ENCODE results near the gene SERINC5.
"Not testable (repeated sequence)": the region's sequence is repeated elsewhere in the genome, so short reads cannot be mapped to it uniquely, and the experiment has no call there.

Gene SERINC5

DNA sequence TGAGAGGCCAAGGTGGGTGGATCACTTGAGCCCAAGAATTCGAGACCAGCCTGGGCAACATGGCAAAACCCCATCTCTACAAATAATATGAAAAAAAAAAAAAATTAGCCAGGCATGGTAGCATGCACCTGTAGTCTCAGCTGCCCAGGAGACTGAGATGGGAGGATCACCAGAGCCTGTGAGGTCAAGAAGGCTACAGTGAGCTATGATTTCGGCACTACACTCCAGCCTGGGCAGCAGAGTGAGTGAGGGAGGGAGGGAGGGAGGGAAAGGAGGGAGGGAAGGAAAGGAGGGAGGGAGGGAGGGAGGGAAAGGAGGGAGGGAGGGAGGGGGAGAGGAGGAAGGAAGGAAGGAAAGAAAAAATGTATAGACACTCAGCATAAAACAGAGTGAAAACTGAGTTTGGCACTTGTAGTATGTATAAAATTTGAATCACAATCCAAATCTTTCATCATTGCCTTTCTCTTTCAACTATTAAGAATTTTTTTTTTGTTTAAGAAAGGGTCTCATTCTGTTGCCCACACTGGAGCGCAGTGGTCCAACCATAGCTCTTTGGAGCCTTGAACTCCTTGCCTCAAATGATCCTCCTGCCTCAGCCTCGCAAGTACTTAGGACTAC lies 27.8 kb downstream of the SERINC5 start:
- DNase-seq (ENCODE audit: low read depth), result no peak

DNA sequence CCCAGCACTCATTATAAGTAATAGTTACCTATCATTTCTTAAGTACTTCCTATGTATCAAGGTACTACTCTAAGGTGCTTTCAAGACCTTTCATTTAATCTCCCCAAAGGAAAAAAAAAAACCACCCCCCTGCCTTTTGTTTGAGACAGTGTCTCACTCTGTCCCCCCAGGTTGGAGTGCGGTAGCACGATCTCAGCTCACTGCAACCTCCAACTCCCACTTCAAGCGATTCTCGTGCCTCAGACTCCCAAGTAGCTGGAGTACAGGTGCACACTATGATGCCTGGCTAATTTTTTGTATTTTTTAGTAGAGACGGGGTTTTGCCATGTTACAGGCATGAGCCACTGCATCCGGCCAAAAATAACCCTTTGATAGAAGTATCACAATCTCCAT lies 29.9 kb downstream of the SERINC5 start:
- DNase-seq (ENCODE audit: low read depth), result no peak

DNA sequence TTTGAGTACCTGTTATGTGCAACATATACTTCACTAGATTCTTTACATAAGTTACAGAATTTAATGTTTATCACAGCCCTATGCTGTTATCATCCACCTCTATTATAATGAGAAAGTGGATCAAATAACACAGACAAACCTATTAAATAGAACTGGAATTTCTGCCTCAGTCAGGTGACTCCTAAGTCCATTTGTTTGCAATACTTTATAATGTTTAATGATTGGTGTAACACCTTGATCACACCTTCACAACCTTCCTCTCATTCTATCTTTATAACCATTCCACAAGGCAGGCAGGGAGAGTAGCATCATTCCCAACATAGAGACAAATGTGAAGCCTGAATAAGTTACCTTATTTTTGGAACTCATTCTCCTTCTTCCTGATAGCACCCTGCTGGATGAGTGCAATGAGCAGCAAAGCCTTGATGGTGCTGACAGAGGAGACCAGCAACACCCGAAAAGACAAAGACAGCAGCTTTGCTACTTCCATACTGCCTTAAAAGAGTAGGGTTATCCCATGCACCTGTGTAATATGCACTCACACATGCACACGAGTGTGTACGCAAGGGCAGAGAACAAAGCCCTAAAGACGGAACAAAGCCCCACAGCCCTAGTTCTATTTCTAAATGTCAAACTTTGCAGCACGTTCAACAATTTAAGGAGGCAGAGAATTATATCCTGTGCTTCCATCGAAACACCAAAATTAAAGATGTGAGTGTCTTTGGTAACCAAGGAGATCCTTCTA lies 30.5 kb downstream of the SERINC5 start:
- DNase-seq (ENCODE audit: low read depth), result no peak

DNA sequence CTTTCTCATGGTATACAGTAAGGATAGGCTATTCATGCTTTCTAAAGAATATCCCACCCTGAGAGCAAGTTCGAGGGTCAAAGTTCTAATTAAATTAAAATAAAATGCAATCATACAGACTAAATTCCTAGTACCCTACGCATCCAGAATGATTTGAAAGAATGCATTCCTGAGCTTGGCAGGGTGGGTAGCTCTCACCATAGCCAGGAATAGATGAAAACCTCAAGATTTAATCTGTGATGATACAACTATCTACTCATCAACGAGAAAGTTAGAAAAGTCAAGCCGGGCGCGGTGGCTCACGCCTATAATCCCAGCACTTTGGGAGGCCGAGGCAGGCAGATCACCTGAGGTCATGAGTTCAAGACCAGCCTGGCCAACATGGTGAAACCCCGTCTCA lies 32.3 kb downstream of the SERINC5 start:
- no peak for DNase-seq (ENCODE audit: low read depth)

DNA sequence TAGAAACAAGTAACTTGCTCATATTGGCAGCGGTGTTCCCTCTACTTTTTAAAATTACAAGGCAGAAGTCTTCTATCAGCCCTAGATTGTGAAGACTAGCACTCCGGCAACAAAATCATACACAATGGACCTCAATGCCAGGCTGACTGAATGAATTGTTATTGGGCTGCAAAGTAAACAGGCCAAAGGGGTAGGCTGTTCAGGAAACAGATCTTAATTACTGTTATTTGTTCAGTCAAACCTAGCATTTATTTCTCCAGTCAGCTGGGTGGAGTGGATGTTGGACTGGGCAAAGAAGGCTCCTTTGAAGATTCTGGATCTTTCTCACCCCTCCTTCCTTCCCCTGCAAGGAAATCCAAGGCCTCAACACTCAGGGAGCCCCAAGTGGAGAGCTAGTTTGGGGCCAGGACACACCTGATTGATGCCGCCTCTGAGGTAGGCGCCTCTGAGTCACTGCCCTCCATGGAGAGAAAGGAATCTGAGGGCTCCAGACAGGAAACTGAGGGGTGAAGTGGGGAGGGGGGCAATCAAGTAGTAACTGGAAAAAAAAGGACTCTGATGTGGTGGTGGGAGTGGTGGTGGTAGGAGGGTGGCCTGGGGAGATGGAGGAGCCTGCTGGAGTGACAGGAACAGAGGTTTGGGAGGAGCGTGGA lies 35.5 kb downstream of the SERINC5 start:
- no peak for DNase-seq (ENCODE audit: low read depth)

DNA sequence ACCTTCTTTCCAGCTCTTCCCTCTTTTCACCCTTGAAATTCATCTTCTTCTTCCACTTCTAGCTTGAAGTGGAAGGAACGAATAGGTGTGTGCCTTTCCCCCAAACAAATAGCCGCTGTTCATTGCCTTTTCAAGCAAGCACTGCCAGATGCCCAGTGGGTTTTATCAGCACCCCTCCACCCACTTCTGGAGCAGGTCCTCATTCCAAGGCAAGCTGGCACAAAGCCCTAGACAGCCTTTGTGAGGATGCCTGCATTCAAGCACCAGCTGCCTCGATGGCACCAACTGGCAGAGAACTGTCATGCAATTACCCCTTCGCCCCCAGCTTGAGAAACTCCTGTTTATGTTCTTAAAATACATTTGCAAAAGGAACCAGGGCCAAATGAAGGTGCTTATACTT lies 36.5 kb downstream of the SERINC5 start:
- DNase-seq (ENCODE audit: low read depth), result no peak

DNA sequence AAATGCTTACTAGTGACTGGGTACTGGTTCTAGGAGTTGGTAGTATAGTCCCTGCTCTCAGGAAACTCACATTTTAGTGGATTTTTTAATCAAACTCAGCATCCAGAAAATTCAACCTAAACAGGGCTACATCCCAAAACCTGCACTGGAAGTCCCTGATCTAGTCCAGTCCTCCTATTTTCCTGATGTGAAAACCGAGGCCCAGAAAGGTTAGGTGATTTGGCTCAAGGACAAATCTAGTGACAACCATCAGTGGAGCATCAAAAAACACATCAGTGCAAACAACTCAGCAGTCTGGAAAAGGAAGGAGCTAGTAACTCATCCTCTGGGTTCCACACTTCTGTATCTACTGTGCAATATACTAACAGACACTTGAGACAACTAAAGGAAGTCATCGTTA lies 38.2 kb downstream of the SERINC5 start:
- DNase-seq (ENCODE audit: low read depth), result no peak

DNA sequence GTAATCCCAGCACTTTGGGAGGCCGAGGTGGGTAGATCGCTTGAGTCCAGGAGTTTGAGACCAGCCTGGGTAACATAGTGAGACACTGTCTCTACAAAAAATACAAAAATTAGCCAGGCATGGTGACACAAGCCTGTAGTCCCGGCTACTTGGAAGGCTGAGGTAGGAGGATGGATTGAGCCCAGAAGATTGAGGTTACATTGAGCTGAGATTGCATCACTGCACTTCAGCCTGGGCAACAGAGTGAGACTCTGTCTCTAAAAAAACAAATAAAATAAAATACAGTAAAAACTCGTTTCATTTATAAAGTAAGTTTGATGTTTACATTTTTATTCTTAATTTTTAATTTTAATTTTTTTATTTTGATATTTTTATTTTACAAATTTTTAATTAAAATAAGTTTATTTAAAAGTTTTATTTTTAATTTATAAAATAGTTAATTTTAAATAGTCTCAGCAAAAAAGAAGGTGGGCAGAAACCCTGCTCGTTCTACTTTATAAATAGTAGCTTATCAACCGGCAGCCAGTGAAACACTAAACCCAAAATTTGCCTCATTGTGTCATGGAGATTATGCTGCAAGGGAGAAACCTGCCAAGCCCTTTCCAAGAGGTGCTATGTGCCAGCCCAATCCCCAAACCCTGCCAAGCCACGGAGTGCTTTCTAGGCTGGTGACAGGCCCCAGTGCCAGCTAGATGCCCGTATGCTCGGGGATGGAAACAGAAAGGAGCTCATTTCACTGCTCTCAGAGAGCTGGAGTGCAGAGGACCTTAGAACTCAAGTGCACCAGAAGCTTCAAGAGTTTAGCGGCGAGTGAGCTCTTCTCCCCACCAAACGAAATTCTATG lies 38.9 kb downstream of the SERINC5 start:
- no peak for DNase-seq (ENCODE audit: low read depth)

DNA sequence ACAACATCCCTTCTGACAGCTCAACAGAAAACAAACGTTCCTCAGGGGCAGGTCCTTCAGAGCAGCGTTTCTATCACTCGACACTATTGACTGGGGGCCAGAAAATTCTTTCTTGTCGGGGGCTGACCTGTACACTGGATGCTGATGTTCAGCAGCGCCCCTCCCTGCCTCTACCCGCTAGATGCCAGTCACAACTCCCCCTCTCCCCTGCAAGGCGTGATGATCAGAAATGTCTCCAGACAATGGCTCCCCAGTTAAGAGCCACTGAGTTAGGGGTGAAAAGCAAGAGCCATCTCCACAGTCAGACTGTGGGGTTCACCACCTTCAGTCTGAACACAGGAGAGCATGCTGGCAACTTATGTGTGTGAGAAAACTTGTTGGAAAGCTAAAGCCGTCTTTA lies 39.8 kb downstream of the SERINC5 start:
- DNase-seq (ENCODE audit: low read depth), result no peak

DNA sequence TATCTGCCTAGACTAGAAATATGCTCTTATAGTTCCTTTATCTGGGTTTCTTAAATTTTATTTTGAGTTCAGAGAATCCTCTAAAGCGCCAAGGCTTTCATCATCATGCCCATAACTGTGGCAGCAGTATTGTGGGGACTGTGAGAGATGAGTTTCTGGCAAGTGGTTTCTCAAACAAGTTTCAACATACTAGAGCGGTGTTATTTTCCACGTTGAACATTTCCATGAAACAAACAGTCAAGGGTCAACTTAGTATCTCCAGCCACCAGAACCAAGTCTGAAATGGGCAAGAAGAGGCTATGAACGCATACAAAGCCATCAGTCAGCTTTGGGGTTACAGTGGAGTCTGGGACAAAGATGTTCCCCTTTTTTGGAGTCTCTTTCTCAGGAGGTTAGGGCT lies 40.3 kb downstream of the SERINC5 start:
- DNase-seq (ENCODE audit: low read depth), result no peak

DNA sequence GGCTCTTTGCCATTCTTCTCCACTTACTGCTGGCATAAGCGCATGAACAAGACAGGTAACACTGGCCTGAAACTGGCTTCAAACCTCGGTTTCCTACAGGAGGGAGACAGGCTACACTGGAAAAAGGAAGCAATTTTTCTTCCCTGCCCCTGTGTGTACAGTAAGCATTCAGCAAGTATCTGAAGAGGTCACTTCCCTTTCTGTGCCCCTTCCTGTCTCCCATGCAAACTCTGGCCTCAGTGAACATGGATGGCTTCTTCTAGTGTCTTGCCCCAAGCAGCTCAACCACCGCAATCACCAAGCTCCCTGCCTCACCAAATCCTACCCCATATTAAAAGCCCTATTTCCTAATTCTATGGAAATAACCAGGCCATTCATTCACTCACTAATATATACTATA lies 42.4 kb downstream of the SERINC5 start:
- DNase-seq (ENCODE audit: low read depth), result no peak

DNA sequence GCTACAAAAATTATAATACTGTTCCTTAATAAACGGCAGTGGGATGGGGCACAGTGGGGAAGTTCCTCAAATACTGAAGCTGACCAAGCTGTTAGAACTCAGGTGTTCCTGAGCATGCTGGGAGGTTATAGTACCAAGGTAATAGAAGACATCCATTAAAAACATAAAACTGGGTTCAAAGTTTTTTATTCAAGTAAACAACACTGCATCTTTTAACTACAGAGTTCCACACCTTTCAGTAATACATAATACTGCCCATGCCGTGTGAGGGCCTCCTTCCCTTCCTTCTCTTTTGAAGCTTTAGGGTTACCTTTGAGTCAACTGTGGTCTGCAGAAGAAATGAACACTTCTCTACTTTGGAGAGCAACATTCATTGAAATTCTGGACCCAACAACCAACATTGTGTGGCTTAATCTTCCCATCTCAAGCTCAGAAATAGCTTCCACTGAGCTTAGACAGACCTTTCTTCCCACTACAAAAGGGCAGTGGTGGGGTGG lies 43.6 kb downstream of the SERINC5 start:
- no peak for DNase-seq (ENCODE audit: low read depth)

DNA sequence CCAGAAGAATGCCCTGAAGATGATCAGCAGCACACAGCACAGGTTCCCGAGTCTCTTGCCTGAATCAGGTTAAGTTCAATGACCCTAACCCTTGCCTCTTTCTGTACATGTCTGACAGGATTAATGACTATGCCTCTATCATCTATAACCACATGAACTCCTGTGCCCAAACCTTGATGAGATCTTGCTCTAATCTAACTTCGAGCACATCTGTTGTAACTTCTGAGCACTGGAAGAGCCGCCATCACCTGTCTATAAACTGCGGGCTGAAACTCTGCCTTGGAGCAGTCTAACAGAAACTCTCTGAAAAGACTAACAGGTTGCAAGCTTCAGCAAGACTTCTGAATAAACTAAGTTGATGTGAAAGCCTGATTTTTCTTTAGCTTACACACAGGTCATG lies 44.5 kb downstream of the SERINC5 start:
- DNase-seq (ENCODE audit: low read depth), result no peak

DNA sequence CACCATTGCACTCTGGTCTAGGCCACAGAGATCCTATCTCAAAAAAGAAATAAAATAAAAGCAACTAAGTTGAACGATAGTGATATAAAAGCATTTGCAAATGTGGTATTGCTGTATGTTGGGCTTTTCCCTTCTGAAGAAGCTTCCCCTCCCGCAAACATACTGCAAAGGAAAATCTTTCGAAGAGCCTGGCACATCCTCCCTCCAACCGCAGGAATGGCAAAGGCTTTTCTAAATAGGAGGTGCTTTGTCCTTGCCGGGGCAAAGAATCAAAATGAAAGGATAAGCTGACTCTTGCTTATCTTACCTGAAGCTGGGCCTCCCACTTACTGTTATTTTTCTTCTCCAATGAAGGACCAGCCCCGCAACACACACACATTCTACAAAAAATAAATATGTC lies 45.8 kb downstream of the SERINC5 start:
- DNase-seq (ENCODE audit: low read depth), result no peak

DNA sequence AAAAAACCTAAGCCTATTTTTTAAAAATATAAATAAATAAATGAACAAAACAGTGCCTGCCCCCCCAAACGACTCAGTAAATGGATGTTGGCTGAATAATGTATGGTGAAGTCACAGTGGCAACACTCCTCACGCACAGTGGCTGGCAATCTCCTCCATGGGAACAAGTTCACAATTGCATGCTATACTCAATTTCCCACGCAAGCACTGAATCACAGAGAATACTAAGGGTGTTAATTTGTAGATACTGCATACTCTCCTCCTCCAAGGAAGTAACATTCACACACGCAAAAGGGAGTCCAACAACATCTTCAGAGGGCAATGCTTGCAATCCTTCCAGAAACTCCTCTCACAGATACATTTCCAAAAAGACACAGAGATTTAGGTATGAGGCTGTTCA lies 47.5 kb downstream of the SERINC5 start:
- no peak for DNase-seq (ENCODE audit: low read depth)

DNA sequence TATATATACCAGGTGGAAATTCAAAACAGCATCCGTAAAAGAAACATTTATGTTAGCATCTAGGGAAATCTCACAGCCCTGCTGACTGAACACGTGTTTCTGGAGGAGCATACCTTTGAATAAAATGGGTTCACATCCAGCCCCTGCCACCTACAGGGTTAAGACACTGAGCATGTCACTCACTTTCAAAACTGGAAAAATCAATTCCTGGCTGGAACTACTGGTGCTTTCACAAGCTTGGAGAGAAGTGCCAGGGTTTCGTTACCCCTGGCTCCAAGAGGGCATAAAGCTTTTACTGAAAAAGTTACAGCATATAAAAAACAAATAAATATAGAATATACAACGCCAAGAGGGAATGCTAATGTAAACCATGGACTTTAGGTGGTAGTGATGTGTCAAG lies 48.0 kb downstream of the SERINC5 start:
- DNase-seq (ENCODE audit: low read depth), result no peak

DNA sequence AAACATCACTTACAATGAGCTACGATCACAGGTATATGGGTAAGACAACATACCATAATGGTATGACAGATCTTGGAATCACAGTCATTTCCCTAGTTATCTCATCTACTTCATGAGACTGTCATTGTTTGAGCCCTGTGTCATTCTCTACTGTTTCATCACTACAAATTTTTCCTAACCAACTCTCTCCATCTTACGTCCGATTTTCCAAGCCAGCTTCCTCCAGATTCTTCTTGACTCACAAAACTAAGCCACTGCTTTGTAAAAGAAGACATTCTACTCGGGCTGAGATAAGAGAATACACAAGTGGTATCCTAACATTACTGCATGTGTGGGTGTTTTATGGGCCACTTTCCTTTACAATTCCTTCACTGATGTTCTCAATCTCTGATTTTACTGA lies 49.6 kb downstream of the SERINC5 start:
- DNase-seq (ENCODE audit: low read depth), result no peak

DNA sequence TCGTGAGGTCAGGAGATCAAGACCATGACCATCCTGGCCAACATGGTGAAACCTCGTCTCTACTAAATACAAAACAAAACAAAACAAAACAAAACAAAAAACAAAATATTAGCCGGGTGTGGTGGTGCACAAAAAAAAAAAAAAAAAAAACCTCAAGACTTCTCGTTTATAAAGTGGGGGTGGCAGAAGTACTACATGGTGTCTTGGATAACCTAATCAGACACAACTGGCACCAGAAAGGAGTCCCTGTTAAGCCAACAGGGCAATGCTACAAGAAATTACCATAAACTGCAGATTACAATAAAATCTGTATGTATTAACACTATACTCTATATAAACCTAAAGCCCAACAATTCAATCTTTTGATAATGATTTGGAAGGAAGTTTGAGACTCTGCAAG lies 50.0 kb downstream of the SERINC5 start:
- DNase-seq (ENCODE audit: low read depth), result no peak

DNA sequence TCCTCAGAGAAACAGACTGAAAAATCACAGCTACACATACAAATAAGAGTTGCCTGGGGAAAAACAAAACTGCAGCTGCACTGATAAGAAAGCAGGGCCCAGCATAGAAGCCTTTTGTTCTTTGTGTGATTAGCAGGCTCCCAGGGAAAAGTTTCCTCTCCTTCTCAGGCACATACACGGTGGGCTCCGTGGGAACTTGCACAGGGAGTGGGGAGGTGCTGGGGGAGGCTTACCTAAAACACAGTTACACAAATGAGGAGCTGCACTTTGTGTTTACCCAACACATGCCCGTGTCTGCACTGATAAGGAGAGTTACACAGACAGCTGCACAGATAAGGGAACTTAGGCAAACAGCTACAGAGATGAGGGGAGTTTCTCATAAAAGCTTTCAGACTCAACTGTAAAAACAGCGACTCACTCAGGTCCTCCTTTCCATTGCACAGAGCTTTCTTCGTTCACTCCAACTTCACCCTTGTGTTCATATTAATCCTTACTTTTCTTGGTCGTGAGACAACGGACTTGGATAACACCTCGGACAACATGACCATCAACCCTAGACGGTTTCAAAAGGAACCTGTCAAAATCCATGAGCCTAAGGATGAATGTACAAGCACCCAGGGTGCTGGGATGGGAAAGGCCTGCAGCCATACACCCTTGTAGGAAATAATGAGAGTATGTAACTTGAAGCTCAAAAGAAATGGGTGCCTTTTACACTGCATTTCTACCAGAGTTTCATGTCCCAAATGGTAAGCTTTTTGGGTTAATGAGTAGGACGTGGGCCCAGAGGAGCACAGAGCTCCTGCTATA lies 50.8 kb downstream of the SERINC5 start:
- no peak for DNase-seq (ENCODE audit: low read depth)

DNA sequence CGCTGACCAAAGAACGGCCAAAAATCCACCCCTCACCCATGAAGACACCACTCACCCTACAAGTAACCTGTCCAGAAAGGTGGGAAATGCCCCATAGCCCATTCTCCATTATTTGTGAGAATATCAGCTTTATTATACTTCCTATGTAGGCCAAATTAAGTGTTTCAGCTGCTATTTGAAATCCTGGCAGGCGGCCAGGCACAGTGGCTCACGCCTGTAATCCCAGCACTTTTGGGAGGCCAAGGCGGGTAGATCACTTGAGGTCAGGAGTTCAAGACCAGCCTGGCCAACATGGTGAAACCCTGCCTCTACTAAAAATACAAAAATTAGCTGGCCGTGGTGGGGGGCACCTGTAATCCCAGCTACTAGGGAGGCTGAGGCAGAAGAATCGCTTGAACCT lies 54.1 kb downstream of the SERINC5 start:
- DNase-seq (ENCODE audit: low read depth), result not testable (repeated sequence)

DNA sequence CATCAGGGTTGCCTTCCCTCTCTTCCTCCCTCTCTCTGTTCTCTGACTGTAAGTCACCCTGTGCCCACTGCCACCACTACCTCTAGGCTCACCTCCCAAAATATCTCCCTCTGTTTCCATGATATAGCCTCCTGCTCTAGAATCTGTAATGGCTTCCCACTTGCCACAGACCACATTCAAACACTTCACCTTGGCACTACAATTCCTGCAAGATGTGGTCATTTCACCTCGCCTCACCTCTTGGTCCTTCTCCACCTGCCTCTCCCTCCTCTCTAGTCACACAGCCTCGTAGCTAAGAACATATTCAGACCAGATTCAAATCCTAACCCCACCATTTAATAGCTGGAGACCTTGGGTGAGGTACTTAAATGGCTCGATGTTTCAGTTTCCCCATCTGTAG lies 56.9 kb downstream of the SERINC5 start:
- no peak for DNase-seq (ENCODE audit: low read depth)

DNA sequence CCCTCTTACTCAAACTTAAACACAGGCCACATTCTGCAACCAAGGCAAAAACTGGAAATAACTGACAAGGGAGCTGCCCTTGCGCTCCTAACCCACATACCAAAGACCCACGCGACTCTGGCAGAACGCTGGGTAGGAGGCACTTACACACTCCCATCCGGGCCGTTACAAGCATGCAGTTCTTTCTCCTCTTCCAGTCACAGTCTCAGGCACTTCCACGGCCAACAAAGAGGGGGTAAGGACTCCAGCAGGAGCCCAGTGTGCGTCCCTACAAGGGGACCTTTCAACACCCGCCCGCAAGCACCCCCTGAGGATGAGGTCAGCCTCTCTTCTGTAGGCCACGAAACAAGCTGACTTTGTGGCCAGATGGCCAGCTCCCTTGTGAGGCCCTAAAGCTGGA lies 57.4 kb downstream of the SERINC5 start:
- DNase-seq (ENCODE audit: low read depth), result no peak

Measured in HS-27A (cell line).